Measurements from ENCODE around the gene TRIOBP. TPM values are rescaled to one million over a fixed set of nuclear protein-coding genes. Genes with fewer than 3 reads are reported as not detected.

TRIOBP gene
- total and polyA plus RNA-seq, 2 donors (not counting 1 experiment from before 2014, with no cell fraction given): 32.9 to 131 TPM

GRCh38 chr22:37811867-37812266 is 115.0 kb downstream of the TRIOBP start:
- no peak for DNase-seq (ENCODE audit: low read depth in 2 of 2)
- no peak for TF ChIP-seq EZH2 (IDR thresholded peaks at IDR 0.05; ENCODE audit: low read length, missing control alignments)
- TF ChIP-seq, protein P1, sequence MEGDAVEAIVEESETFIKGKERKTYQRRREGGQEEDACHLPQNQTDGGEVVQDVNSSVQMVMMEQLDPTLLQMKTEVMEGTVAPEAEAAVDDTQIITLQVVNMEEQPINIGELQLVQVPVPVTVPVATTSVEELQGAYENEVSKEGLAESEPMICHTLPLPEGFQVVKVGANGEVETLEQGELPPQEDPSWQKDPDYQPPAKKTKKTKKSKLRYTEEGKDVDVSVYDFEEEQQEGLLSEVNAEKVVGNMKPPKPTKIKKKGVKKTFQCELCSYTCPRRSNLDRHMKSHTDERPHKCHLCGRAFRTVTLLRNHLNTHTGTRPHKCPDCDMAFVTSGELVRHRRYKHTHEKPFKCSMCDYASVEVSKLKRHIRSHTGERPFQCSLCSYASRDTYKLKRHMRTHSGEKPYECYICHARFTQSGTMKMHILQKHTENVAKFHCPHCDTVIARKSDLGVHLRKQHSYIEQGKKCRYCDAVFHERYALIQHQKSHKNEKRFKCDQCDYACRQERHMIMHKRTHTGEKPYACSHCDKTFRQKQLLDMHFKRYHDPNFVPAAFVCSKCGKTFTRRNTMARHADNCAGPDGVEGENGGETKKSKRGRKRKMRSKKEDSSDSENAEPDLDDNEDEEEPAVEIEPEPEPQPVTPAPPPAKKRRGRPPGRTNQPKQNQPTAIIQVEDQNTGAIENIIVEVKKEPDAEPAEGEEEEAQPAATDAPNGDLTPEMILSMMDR (conservative IDR thresholded peaks at IDR 0.05 in 1 of 2, IDR thresholded peaks at IDR 0.05 in 1 of 2; ENCODE audit: low read depth in 1 of 2, low read length in 2 of 2): no peak

GRCh38 chr22:37812869-37813678 is 116.2 kb downstream of the TRIOBP start:
- H2AFZ ChIP-seq (ENCODE audit: low read length): no peak overlapping the region
- H3K9me3 ChIP-seq (ENCODE audit: control insufficient read depth, insufficient read depth, low read depth, low read length): no peaks in the 10 kb centered on the region
- peaks cover 10% of the 10 kb centered on the region for H3K4me1 ChIP-seq (ENCODE audit: control insufficient read depth, extremely low read depth, insufficient read depth, low read length)
- H4K20me1 ChIP-seq (ENCODE audit: control insufficient read depth, extremely low read depth, insufficient read depth, low read length): no peaks in the 10 kb centered on the region
- H3K36me3 ChIP-seq (ENCODE audit: control insufficient read depth, insufficient read depth, low read length): peaks cover 2% of the 10 kb centered on the region
- DNase-seq (ENCODE audit: low read depth in 2 of 2): no peak
- no peaks in the 10 kb centered on the region for H3K79me2 ChIP-seq (ENCODE audit: control insufficient read depth, insufficient read depth, low read length)
- H3K4me2 ChIP-seq (ENCODE audit: extremely low read depth, insufficient read depth, low read length): no peak overlapping the region
- no peak overlapping the region for H3K9ac ChIP-seq (ENCODE audit: insufficient read depth, low read length)
- no peaks in the 10 kb centered on the region for H3K27me3 ChIP-seq (ENCODE audit: control insufficient read depth, insufficient read depth, low read length)
- H3K4me3 ChIP-seq (replicated peaks in 1 of 4; ENCODE audit: control extremely low read depth in 1 of 4, insufficient read depth in 1 of 4, low read depth in 3 of 4, low read length in 4 of 4): no peak overlapping the region
- no peak overlapping the region for H3K27ac ChIP-seq (ENCODE audit: insufficient read depth, low read length)
- TF ChIP-seq, protein P1 (conservative IDR thresholded peaks at IDR 0.05 in 1 of 2, IDR thresholded peaks at IDR 0.05 in 1 of 2; ENCODE audit: low read depth in 1 of 2, low read length in 2 of 2): no peak
- TF ChIP-seq EZH2 (IDR thresholded peaks at IDR 0.05; ENCODE audit: low read length, missing control alignments): no peak

More at GRCh38 chr22:37811867-37812266, 115.0 kb downstream of the TRIOBP start:
- H3K9ac ChIP-seq (ENCODE audit: insufficient read depth, low read length): no peak overlapping the region
- peaks cover 2% of the 10 kb centered on the region for H3K79me2 ChIP-seq (ENCODE audit: control insufficient read depth, insufficient read depth, low read length)
- no peak overlapping the region for H3K27ac ChIP-seq (ENCODE audit: insufficient read depth, low read length)
- no peak overlapping the region for H2AFZ ChIP-seq (ENCODE audit: low read length)
- no peak overlapping the region for H3K4me2 ChIP-seq (ENCODE audit: extremely low read depth, insufficient read depth, low read length)
- no peaks in the 10 kb centered on the region for H3K9me3 ChIP-seq (ENCODE audit: control insufficient read depth, insufficient read depth, low read depth, low read length)
- no peak overlapping the region for H3K4me3 ChIP-seq (replicated peaks in 1 of 4; ENCODE audit: control extremely low read depth in 1 of 4, insufficient read depth in 1 of 4, low read depth in 3 of 4, low read length in 4 of 4)
- no peaks in the 10 kb centered on the region for H4K20me1 ChIP-seq (ENCODE audit: control insufficient read depth, extremely low read depth, insufficient read depth, low read length)
- peaks cover 3% of the 10 kb centered on the region for H3K4me1 ChIP-seq (ENCODE audit: control insufficient read depth, extremely low read depth, insufficient read depth, low read length)
- H3K27me3 ChIP-seq (ENCODE audit: control insufficient read depth, insufficient read depth, low read length): no peaks in the 10 kb centered on the region
- H3K36me3 ChIP-seq (ENCODE audit: control insufficient read depth, insufficient read depth, low read length): peaks cover 2% of the 10 kb centered on the region

DNA sequence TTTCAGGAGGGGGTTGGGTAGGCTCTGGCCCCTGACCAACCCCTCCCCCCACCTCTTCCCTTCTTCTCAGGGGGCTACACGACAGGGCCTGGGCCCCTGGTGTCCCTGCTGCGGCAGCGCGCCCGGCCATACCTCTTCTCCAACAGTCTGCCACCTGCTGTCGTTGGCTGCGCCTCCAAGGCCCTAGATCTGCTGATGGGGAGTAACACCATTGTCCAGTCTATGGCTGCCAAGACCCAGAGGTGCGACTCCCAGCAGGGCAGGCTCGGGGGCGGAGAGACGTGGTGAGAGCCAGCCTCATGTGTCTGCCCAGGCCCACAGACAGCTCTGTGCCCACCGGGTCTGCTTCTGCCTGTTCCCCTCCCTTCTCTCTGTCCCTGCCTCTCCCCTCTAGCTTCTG is 118.7 kb downstream of the TRIOBP start:
- Histone ChIP-seq H3K9me3 (ENCODE audit: control insufficient read depth, insufficient read depth, low read depth, low read length) (no peaks in the 10 kb centered on the region), H2AFZ (ENCODE audit: low read length) (no peak overlapping the region), H3K4me2 (ENCODE audit: extremely low read depth, insufficient read depth, low read length) (no peak overlapping the region), H3K36me3 (ENCODE audit: control insufficient read depth, insufficient read depth, low read length) (peaks cover 2% of the 10 kb centered on the region), H3K27ac (ENCODE audit: insufficient read depth, low read length) (no peak overlapping the region), H3K79me2 (ENCODE audit: control insufficient read depth, insufficient read depth, low read length) (no peaks in the 10 kb centered on the region), H3K27me3 (ENCODE audit: control insufficient read depth, insufficient read depth, low read length) (no peaks in the 10 kb centered on the region), H4K20me1 (ENCODE audit: control insufficient read depth, extremely low read depth, insufficient read depth, low read length) (no peaks in the 10 kb centered on the region), H3K9ac (ENCODE audit: insufficient read depth, low read length) (no peak overlapping the region), H3K4me1 (ENCODE audit: control insufficient read depth, extremely low read depth, insufficient read depth, low read length) (peaks cover 7% of the 10 kb centered on the region), H3K4me3 (replicated peaks in 1 of 4; ENCODE audit: control extremely low read depth in 1 of 4, insufficient read depth in 1 of 4, low read depth in 3 of 4, low read length in 4 of 4) (no peak overlapping the region)
- no peak for DNase-seq (ENCODE audit: low read depth in 2 of 2)
- TF ChIP-seq EZH2 (IDR thresholded peaks at IDR 0.05; ENCODE audit: low read length, missing control alignments): no peak
- TF ChIP-seq, protein P1 (conservative IDR thresholded peaks at IDR 0.05 in 1 of 2, IDR thresholded peaks at IDR 0.05 in 1 of 2; ENCODE audit: low read depth in 1 of 2, low read length in 2 of 2): no peak
